WI38 (cell line): ENCODE data around the gene SESTD1.

Experiments used
- H3K4me3 ChIP-seq: 2 replicates; pipeline ENCODE4 v1.5.1; 2011; ENCODE audit warnings: low read depth, mild to moderate bottlenecking, control low read depth, low read length
- TF ChIP-seq, protein P1 (sequence below): IDR thresholded peaks from 2 replicates; pipeline ENCODE4 v1.5.1; 2012; ENCODE audit warnings: low read depth, mild to moderate bottlenecking, control low read depth, low read length

The SESTD1 gene

DNA sequence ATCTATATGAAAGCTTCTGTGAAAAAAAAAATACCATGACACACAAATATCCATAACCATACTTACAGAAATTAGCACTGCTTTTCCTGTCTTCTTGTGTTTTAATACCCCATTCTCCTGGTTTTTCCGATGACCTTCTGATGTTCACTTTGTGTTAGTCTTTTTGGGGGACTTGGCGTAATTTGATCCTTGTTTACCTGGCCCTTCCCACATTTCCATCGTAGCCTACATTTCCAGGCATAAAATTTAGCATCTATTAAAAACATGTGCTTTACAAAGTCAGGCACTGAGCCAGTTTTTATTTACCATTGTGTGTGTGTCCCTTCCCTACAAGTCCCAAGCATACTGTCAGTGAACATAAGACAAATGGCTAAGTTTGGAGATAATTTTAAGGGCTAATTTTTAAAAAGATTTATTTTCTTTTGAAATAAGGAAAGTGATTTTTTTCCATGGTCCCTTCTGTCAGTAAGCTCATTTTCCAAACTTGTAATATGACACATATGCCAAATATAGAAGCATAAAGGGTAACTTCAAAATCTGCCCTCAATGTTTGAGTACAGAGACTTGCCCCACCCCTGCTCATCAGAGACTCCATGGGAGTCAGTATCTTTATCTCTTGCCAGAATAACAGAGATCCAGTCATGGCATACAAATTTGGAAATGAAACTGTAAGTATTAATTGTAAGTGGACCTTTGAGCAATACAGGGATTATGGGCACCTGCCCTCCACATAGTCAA, 27.3 kb downstream of the SESTD1 start:
- TF ChIP-seq, protein P1, sequence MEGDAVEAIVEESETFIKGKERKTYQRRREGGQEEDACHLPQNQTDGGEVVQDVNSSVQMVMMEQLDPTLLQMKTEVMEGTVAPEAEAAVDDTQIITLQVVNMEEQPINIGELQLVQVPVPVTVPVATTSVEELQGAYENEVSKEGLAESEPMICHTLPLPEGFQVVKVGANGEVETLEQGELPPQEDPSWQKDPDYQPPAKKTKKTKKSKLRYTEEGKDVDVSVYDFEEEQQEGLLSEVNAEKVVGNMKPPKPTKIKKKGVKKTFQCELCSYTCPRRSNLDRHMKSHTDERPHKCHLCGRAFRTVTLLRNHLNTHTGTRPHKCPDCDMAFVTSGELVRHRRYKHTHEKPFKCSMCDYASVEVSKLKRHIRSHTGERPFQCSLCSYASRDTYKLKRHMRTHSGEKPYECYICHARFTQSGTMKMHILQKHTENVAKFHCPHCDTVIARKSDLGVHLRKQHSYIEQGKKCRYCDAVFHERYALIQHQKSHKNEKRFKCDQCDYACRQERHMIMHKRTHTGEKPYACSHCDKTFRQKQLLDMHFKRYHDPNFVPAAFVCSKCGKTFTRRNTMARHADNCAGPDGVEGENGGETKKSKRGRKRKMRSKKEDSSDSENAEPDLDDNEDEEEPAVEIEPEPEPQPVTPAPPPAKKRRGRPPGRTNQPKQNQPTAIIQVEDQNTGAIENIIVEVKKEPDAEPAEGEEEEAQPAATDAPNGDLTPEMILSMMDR = no peak
- H3K4me3 ChIP-seq = no peak overlapping the region

DNA sequence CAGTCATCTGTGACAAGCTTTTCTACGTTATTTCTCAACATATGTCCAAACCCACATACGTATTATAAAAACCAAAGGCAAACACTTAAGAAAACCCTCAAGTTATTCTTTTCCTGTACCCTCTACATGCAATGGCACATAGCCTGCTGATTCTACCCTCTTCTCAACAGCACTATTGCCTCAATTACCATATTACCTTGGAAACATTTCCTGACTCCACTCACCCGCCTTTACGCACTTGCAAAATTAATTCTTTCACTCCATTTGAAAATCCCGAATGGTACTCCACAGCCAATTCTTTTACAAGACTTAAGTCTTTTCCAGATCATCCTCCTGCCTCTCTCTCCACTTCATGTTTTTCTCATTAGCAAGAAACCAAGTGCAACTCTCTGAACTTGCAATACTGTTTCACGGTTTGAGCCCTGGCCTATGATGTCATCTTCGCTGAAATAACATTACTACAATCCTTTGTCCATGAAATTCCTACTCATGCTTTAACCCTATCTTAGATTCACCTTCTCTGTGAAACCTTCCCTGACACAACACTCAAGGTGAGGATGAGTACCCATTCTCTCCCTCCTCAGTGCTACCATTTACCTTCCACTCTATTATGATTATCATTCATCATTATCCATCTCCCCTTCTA, 29.0 kb downstream of the SESTD1 start:
- TF ChIP-seq, protein P1 = no peak
- H3K4me3 ChIP-seq = no peak overlapping the region

DNA sequence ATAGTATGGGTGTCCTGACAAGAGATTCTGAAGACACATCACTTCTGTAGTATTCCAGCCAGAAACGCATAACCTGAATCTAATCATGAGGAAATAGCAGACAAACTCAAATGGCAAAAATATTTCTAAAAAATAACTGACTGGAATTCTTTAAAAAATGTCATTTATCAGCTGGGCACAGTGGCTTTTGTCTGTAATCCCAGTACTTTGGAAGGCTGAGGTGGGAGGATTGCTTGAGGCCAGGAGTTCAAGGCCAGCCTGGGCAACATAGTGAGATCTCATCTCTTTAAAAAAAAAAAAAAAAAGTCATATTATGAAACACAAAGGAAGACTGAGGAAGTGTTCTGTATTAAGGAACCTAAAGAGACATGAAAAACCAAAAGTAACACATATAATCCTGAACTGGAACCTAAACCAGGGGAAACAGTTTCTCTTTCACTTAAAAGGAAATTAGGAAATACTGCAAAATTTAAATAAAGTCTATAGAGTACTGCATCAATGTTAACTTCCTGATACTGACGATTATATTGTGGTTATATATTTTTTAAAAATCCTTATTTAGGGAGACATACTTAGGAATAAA, 29.9 kb downstream of the SESTD1 start:
- H3K4me3 ChIP-seq = no peak overlapping the region
- TF ChIP-seq, protein P1 = no peak

DNA sequence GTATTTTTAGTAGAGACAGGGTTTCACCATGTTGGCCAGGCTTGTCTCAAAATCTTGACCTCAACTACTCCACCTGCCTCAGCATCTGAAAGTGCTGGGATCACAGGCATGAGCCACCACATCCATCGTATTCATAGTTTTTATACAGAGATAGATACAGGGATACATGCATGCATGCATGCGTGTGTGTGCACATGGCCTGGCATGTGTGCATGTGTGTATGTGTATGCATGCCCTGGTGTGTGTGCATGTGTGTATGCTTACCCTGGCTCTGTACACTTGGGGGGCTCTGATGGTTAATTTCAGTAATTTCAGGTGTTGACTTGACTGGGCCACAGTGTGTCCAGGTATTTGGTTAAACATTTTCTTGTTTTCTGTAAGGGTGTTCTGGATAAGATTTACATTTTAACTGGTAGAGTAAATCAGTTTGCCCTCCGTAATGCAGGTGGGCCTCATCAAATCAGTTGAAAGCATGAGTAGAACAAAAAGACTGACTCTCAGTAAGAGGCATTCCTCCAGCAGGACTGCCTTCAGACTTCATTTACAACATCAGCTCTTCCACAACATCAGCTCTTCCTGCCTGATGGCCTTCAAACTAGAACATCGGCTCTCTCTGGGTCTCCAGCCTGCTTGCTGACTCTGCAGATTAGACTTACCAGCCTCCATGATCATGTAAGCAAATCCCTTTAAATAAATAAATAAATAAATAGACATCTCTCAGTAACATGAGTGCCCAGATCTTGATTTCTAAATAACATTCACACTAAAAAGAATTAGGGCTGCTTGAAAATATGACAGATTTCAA, 30.8 kb downstream of the SESTD1 start:
- no peak overlapping the region for H3K4me3 ChIP-seq
- TF ChIP-seq, protein P1 = no peak

DNA sequence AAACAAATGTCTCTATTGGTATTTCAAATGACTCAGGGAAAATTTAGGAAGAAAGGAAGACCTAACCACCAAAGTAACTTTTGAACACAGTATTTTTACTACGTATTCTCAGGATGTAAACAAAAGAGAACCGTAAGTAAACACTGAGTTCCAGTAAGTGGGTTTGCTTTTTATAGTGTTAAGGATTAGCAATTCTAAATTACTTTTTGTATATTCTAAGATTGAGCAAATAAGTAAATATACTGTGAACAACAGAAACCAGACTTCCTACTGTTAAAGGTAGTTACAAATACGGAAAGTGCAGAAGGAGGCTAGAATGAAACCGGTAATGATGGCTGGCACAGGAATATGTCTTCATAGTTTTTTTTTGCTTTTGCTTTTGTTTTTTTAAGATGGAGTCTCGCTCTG, 31.5 kb downstream of the SESTD1 start:
- TF ChIP-seq, protein P1 = no peak
- peak overlapping the region; percentile 29; the same call in 1 of the 2 replicates for H3K4me3 ChIP-seq

DNA sequence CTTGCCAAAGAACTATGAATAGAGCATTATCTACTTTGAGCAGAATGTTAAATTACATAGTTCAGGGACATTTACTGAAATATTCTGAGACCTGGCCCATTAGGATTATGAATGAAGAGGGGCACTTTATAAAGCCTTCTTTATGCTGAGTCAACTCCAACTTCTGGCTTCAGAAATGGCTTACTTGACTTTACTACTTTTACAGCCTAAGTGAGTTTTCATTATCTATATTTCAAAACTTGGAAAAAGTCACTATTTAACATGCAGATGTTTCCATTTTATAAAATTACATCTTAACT, 37.7 kb downstream of the SESTD1 start:
- no peak overlapping the region for H3K4me3 ChIP-seq
- TF ChIP-seq, protein P1 = no peak
